Measurements from ENCODE around the gene RPS23.

GRCh38 chr5:82291420-82291819 is 13.3 kb upstream of the RPS23 start:
- TF ChIP-seq POLR2AphosphoS5 (IDR thresholded peaks at IDR 0.05) (no peak), POLR2A (IDR thresholded peaks at IDR 0.05) (no peak)
- TF ChIP-seq, protein P1, sequence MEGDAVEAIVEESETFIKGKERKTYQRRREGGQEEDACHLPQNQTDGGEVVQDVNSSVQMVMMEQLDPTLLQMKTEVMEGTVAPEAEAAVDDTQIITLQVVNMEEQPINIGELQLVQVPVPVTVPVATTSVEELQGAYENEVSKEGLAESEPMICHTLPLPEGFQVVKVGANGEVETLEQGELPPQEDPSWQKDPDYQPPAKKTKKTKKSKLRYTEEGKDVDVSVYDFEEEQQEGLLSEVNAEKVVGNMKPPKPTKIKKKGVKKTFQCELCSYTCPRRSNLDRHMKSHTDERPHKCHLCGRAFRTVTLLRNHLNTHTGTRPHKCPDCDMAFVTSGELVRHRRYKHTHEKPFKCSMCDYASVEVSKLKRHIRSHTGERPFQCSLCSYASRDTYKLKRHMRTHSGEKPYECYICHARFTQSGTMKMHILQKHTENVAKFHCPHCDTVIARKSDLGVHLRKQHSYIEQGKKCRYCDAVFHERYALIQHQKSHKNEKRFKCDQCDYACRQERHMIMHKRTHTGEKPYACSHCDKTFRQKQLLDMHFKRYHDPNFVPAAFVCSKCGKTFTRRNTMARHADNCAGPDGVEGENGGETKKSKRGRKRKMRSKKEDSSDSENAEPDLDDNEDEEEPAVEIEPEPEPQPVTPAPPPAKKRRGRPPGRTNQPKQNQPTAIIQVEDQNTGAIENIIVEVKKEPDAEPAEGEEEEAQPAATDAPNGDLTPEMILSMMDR (IDR thresholded peaks at IDR 0.05): no peak
